ENCODE measurements around the gene SNAPC2. TPM values are rescaled to one million over a fixed set of nuclear protein-coding genes. Genes with fewer than 3 reads are reported as not detected.

SNAPC2 gene
- total and polyA plus RNA-seq, 2 of the 13 experiments (the other 11 are each of a cell fraction or from before 2014, with no cell fraction given) = 10.2 to 12.7 TPM

- TF ChIP-seq ZGPAT (CRISPR knock-in tag; IDR thresholded peaks at IDR 0.05) (peak; percentile 90; the same call in 1 of the 2 replicates), NFAT5 (CRISPR knock-in tag; IDR thresholded peaks at IDR 0.05) (peak; percentile 22; the same call in 1 of the 2 replicates), BRCA1 (CRISPR knock-in tag; IDR thresholded peaks at IDR 0.05) (peak; percentile 77; the same call in 1 of the 2 replicates), YEATS4 (CRISPR knock-in tag; IDR thresholded peaks at IDR 0.05; ENCODE audit: borderline replicate concordance) (peak; percentile 90), ZNF788 (CRISPR knock-in tag; IDR thresholded peaks at IDR 0.05; ENCODE audit: borderline replicate concordance) (peak; percentile 86), ARHGAP35 (CRISPR knock-in tag; IDR thresholded peaks at IDR 0.05; ENCODE audit: borderline replicate concordance) (peak; percentile 66; the same call in 1 of the 2 replicates), MYC (CRISPR knock-in tag; IDR thresholded peaks at IDR 0.05; ENCODE audit: borderline replicate concordance) (peak; percentile 97), MBD4 (IDR thresholded peaks at IDR 0.05; ENCODE audit: borderline replicate concordance, low read length) (no peak), HOXA5 (CRISPR knock-in tag; IDR thresholded peaks at IDR 0.05) (peak; percentile 52; the same call in 1 of the 2 replicates), DBP (CRISPR knock-in tag; IDR thresholded peaks at IDR 0.05; ENCODE audit: not compliant biosample characterization) (no peak), CBX2 (IDR thresholded peaks at IDR 0.05; ENCODE audit: low read depth, low read length) (no peak), CBX2 (CRISPR knock-in tag; IDR thresholded peaks at IDR 0.05; ENCODE audit: low read depth) (no peak), PREB (CRISPR knock-in tag; IDR thresholded peaks at IDR 0.05) (no peak), ZNF224 (CRISPR knock-in tag; IDR thresholded peaks at IDR 0.05) (peak; percentile 84; the same call in 1 of the 2 replicates), MLX (CRISPR knock-in tag; IDR thresholded peaks at IDR 0.05) (peak; percentile 41; the same call in 1 of the 2 replicates), FOXK2 (IDR thresholded peaks at IDR 0.05) (peak; percentile 43; the same call in 1 of the 2 replicates), NONO (IDR thresholded peaks at IDR 0.05) (no peak), NONO (CRISPR knock-in tag; conservative IDR thresholded peaks at IDR 0.05) (peak; percentile 93)
Observed at GRCh38 chr19:7903244-7904073, 16.7 kb upstream of the SNAPC2 start, which contains the start of gene MAP2K7 (continued).
